Neural cell (in vitro differentiated cells): Measurements from ENCODE around the gene LMAN2. TPM values are rescaled to one million over a fixed set of nuclear protein-coding genes. Genes with fewer than 3 reads are reported as not detected.

ENCODE experiments used
- H2AFZ ChIP-seq: fragments of 200-600, 300-800 bp; sonication (generic), shearing (Covaris generic); 2 replicates; pipeline ENCODE4 v1.6.0; 2014; ENCODE audit warnings: low read depth, mild to moderate bottlenecking, antibody characterized with exemption, low read length, moderate library complexity
- H3F3A ChIP-seq: fragments of 200-600 bp; shearing (Covaris generic); 2 replicates; pipeline ENCODE4 v1.6.1; 2016; ENCODE audit warnings: mild to moderate bottlenecking, moderate library complexity, mixed read lengths, antibody characterized with exemption, low read length; ENCODE audit not compliant: insufficient read depth, poor library complexity, severe bottlenecking
- H3K27ac ChIP-seq: fragments of 200-600, 300-800 bp; sonication (generic), shearing (Covaris generic); 2 replicates; pipeline ENCODE4 v1.5.1; 2014; ENCODE audit warnings: mild to moderate bottlenecking, low read length, moderate library complexity
- H3K27me3 ChIP-seq: fragments of 300-800, 200-600 bp; sonication (generic), shearing (Covaris generic); 2 replicates; pipeline ENCODE4 v1.6.0; 2014; ENCODE audit warnings: mild to moderate bottlenecking, low read depth, low read length, moderate library complexity; ENCODE audit not compliant: insufficient read depth
- H3K36me3 ChIP-seq: fragments of 300-800, 200-600 bp; sonication (generic), shearing (Covaris generic); 2 replicates; pipeline ENCODE4 v1.5.1; 2014; ENCODE audit warnings: mild to moderate bottlenecking, antibody characterized with exemption, low read length, moderate library complexity; ENCODE audit not compliant: insufficient read depth
- H3K4me2 ChIP-seq: fragments of 300-800, 200-600 bp; sonication (generic), shearing (Covaris generic); 2 replicates; pipeline ENCODE4 v1.6.0; 2014; ENCODE audit warnings: mild to moderate bottlenecking, low read length
- H3K4me3 ChIP-seq: fragments of 300-800, 200-600 bp; sonication (generic), shearing (Covaris generic); 2 replicates; pipeline ENCODE4 v1.5.1; 2014; ENCODE audit warnings: mild to moderate bottlenecking, low read length, moderate library complexity
- H3K79me2 ChIP-seq: fragments of 200-600 bp; shearing (Covaris generic); replicated peaks from 2 replicates; pipeline ENCODE4 v1.6.0; 2014; ENCODE audit warnings: mild to moderate bottlenecking, low read length, moderate library complexity; ENCODE audit not compliant: insufficient read depth
- H3K9ac ChIP-seq: fragments of 300-800, 200-600 bp; sonication (generic), shearing (Covaris generic); 2 replicates; pipeline ENCODE4 v1.6.1; 2016; ENCODE audit warnings: mild to moderate bottlenecking, low read length, mixed read lengths
- H3K9me2 ChIP-seq: fragments of 200-600 bp; shearing (Covaris generic); 2 replicates; pipeline ENCODE4 v1.6.1; 2016; ENCODE audit warnings: mild to moderate bottlenecking, low read length, mixed read lengths; ENCODE audit not compliant: insufficient read depth
- H3K9me3 ChIP-seq: fragments of 200-600, 300-800 bp; sonication (generic), shearing (Covaris generic); 2 replicates; pipeline ENCODE4 v1.6.1; 2016; ENCODE audit warnings: mild to moderate bottlenecking, mixed run types, low read length, moderate library complexity, mixed read lengths
- H4K20me1 ChIP-seq: fragments of 200-600 bp; shearing (Covaris generic); 2 replicates; pipeline ENCODE4 v1.6.1; 2016; ENCODE audit warnings: mild to moderate bottlenecking, mixed run types; ENCODE audit not compliant: insufficient read depth
- EP300 ChIP-seq: fragments of 450-650 bp; conservative IDR thresholded peaks from 2 replicates; pipeline ENCODE4 v1.6.1; 2014; ENCODE audit warnings: antibody characterized with exemption, mild to moderate bottlenecking, moderate library complexity; ENCODE audit not compliant: poor library complexity, severe bottlenecking
- EZH2 ChIP-seq: fragments of 200-600, 300-800 bp; shearing (Covaris generic), sonication (generic); IDR thresholded peaks from 2 replicates; pipeline ENCODE4 v1.6.1; 2014; ENCODE audit warnings: antibody characterized with exemption, low read length, borderline replicate concordance, mild to moderate bottlenecking; ENCODE audit not compliant: insufficient read depth, poor library complexity, severe bottlenecking
- MXI1 ChIP-seq: fragments of 450-650 bp; conservative IDR thresholded peaks from 2 replicates; pipeline ENCODE4 v1.6.1; 2014; ENCODE audit warnings: antibody characterized with exemption, mild to moderate bottlenecking; ENCODE audit not compliant: poor library complexity, severe bottlenecking
- POLR2AphosphoS5 ChIP-seq: IDR thresholded peaks from 2 replicates; pipeline ENCODE4 v1.6.1; 2012
- RAD21 ChIP-seq: fragments of 450-650 bp; conservative IDR thresholded peaks from 2 replicates; pipeline ENCODE4 v1.6.1; 2014; ENCODE audit warnings: antibody characterized with exemption, mild to moderate bottlenecking, moderate library complexity
- REST ChIP-seq: IDR thresholded peaks from 2 replicates; pipeline ENCODE4 v1.6.1; 2012; ENCODE audit warnings: borderline replicate concordance
- TAF1 ChIP-seq: IDR thresholded peaks from 2 replicates; pipeline ENCODE4 v1.6.1; 2012; ENCODE audit warnings: low read depth
- polyA plus RNA-seq: library from polyadenylated mRNA; depleted of rRNA; stranded (reverse); fragments of >200 nt; gene quantifications from 2 replicates; pipeline ENCODE4 v1.2.3, GENCODE V29; 2014

LMAN2 gene
- polyA plus RNA-seq, 1 donor from 2014 or later, result 155 TPM

- no peaks in the 10 kb centered on the region for H3F3A ChIP-seq
- H3K4me2 ChIP-seq, result no peak overlapping the region
- H3K27me3 ChIP-seq, result no peaks in the 10 kb centered on the region
- TF ChIP-seq RAD21, result no peak
- no peaks in the 10 kb centered on the region for H3K9me2 ChIP-seq
- H3K79me2 ChIP-seq, result no peaks in the 10 kb centered on the region
- H3K27ac ChIP-seq, result no peak overlapping the region
- no peaks in the 10 kb centered on the region for H3K9me3 ChIP-seq
- no peak overlapping the region for H2AFZ ChIP-seq
- no peak overlapping the region for H3K9ac ChIP-seq
- no peaks in the 10 kb centered on the region for H3K36me3 ChIP-seq
- no peaks in the 10 kb centered on the region for H4K20me1 ChIP-seq
- no peak overlapping the region for H3K4me3 ChIP-seq
These were observed 37.8 kb downstream of the LMAN2 start for GRCh38 chr5:177313561-177314259.

- TF ChIP-seq EP300, result no peak
- no peak for TF ChIP-seq REST
- TF ChIP-seq POLR2AphosphoS5, result no peak
- TF ChIP-seq TAF1, result no peak
- TF ChIP-seq EZH2, result no peak
- no peaks in the 10 kb centered on the region for H4K20me1 ChIP-seq
- H3K27me3 ChIP-seq, result no peaks in the 10 kb centered on the region
- no peaks in the 10 kb centered on the region for H3K9me2 ChIP-seq
- H3K9ac ChIP-seq, result no peak overlapping the region
- no peaks in the 10 kb centered on the region for H3K9me3 ChIP-seq
- peak overlapping the region; percentile 93 for H3K4me3 ChIP-seq
- H3K4me2 ChIP-seq, result no peak overlapping the region
- no peaks in the 10 kb centered on the region for H3K79me2 ChIP-seq
- no peak overlapping the region for H3K27ac ChIP-seq
- no peak overlapping the region for H2AFZ ChIP-seq
- no peaks in the 10 kb centered on the region for H3F3A ChIP-seq
- H3K36me3 ChIP-seq, result no peaks in the 10 kb centered on the region
These were observed 38.8 kb downstream of the LMAN2 start for GRCh38 chr5:177312649-177313181.

- H3K9ac ChIP-seq, result peak within 1 kb of the TSS; percentile 22
- no peak within 1 kb of the TSS for H3K27ac ChIP-seq
- peak within 1 kb of the TSS; percentile 96 for H3K4me2 ChIP-seq
- TF ChIP-seq RAD21 (no peak), MXI1 (peak; percentile 99)
- H3F3A ChIP-seq, result no peaks in the 10 kb centered on the region
- H3K79me2 ChIP-seq, result no peaks in the 10 kb centered on the region
- H3K4me3 ChIP-seq, result peak within 1 kb of the TSS; percentile 93
- no peaks in the 10 kb centered on the region for H4K20me1 ChIP-seq
- H2AFZ ChIP-seq, result peak within 1 kb of the TSS; percentile 33
- H3K9me3 ChIP-seq, result no peaks in the 10 kb centered on the region
- no peaks in the 10 kb centered on the region for H3K9me2 ChIP-seq
- no peaks in the 10 kb centered on the region for H3K36me3 ChIP-seq
- H3K27me3 ChIP-seq, result no peaks in the 10 kb centered on the region
These were observed 39.5 kb downstream of the LMAN2 start, which contains the start of gene MXD3 for GRCh38 chr5:177311723-177312648. Gene MXD3 (minus strand): TSS chr5:177311898. CDS start chr5:177311830, 68 bp downstream.
